HG02759 (cell line): ENCODE data around the gene FBXL15.
"Not testable (repeated sequence)": the region's sequence is repeated elsewhere in the genome, so short reads cannot be mapped to it uniquely, and the experiment has no call there.

Experiments used
- ATAC-seq: cut with Tn5 transposase; IDR thresholded peaks from one replicate; pipeline ENCODE4 v1.9.1; 2021; ENCODE audit warnings: mild to moderate bottlenecking, moderate library complexity; ENCODE audit not compliant: unreplicated experiment

The FBXL15 gene

DNA sequence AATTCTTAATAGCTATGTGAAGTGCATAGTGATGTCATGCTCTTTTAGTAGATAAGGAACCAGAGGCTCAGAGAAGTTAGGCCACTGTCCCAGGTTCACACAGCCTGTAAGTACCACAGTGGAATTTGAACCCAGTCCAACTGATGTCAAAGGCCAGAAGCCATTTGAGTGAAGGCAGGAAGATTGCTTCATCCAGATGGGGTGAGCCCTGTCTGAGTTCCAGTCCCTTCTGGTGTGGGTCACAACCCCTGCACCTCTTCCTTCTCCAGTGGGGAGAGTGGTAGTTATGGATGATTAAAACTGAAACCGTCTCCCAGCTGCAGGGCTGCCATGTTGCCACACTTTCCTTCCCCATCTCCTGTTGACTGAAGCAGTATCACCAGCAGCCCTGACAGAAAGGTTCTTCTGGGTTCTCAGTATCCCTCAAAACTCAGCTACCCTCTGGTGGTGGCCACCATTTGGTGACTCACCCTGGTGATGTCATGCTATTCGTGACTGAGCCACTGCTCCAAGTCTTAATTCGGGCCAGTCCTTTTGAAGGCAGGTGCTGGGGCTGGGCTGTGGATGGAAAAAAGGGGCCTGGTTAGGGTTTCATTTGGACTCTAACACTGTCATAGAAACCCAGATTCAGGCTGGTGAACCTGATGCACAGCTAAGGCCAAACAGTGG is 32.2 kb downstream of the FBXL15 start:
- no peak for ATAC-seq

DNA sequence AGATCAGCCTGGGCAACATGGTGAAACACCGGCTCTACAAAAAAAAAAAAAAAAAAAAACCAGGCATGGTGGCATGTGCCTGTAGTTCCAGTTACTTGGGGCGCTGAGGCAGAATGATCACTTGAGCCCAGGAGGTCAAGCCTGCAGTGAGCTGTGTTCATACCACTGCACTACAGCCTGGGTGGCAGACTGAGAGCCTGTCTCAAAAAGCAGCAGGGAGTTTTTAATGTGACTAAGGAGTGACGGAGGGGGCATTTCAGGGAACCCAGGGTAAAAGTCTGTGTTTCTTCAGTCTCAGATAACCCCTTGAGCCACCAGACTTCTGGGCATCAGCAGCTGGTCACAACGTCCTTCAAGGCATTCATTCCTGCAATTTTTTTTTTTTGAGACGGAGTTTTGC is 32.9 kb downstream of the FBXL15 start:
- no peak for ATAC-seq

DNA sequence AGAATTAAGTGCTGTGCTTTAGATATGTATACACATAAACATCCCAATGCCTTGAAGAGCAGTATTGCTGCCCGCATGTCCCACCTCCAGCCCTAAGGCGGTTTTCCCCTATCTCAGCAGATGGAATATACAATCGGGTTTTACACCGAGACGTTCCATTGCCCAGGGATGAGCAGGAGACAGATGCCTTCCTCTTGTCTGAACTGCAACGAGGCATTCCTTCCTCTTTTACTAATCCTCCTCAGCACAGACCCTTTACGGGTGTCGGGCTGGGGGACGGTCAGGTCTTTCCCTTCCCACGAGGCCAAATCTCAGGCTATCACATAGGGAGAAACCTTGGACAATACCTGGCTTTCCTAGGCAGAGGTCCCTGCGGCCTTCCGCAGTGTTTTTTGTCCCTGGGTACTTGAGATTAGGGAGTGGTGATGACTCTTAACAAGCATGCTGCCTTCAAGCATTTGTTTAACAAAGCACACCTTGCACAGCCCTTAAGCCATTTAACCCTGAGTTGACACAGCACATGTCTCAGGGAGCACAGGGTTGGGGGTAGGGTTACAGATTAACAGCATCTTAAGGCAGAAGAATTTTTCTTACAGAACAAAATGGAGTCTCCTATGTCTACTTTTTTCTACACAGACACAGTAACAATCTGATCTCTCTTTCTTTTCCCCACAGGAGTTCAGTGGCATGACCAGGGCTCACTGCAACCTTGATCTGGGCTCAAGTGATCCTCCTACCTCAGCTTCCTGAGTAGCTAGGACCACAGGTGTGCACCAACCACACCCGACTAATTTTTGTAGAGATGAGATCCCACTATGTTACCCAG is 34.2 kb downstream of the FBXL15 start:
- not testable (repeated sequence) for ATAC-seq

DNA sequence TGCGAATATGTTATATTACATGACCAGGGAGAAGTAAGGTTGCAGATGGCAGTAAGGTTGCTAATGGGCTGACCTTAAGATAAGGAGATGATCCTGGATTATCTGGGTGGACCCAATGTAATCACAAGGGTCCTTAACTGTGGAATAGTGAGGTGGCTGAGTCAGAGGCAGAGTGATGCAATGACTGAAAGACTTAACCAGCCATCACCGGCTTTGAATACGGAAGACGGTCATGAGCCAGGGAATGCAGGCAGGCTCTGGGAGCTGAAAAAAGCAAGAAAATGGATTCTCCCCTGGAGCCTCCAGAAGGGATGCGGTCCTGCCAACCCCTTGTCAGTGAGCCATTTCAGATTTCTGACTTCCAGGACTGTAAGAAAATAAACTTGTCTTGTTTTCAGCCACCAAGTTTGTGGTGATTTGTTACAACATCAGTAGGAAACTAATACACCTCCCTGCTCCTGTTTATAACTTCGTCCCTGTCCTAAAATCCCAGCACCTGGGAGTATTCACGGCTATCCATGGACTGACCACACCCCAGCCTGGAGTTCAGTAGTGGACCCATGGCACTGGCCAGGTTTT is 35.3 kb downstream of the FBXL15 start:
- no peak for ATAC-seq

DNA sequence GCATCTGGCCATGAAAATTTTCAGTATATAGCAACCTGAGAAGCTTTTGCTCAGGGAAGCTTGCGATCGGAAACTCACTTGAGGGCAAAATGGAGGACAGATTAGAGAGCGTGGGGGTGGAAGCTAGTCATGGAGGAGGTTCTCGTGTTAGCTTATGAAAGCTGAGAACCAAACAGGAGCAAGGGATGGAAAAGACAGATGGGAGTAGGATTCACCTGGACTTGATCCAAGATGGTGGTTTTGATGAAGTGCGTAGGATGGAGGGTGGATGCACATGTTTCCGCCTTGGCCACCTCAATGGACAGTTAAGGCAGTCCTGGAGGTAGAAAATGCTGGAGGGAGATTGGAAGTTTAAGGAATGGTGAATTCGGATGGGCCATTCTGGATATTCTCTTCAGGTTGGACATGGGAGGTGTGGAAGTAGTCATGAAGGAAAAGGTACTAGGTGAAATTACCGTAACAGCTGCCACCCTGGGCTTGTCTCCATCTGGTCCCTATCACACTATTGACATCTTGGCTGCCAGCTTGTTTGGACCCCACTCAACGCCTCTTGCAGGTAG is 37.0 kb downstream of the FBXL15 start:
- ATAC-seq = no peak

DNA sequence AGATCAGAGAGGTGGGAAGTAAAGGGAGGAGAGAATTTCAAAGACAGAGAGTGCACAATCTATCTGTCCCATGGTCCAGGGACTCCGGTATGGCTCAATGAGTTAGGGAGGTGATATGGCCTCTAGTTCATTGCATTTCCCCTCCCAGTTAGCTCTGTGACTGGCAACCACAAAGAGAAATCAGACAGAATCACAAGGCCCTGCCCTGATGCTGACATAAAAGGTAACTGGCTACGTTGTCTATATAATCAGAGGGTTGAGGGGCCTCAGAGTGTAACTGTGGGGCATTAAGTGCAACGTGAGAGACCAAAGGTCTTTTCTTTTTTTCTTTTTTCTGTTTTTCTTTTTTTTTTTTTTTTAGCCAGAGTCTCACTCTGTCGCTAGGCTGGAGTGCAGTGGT is 38.0 kb downstream of the FBXL15 start:
- ATAC-seq = no peak

DNA sequence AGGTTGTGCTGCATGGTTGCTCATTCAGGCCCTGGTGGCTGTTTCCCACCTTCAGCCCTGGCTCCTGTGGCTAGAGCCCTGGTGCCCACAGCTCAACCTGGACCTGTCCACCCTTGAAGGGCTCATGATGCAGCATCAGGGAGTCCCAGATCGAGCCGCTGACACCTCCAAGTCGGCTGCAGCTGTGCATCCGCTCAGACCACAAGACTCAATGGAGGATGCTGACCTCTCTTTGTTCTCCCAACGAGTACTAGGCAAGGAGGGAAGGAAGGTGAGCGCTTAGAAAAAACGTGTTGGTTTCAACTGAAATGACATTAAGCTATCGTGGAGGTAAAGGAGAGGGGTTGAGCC is 40.2 kb downstream of the FBXL15 start:
- ATAC-seq = peak; percentile 23

DNA sequence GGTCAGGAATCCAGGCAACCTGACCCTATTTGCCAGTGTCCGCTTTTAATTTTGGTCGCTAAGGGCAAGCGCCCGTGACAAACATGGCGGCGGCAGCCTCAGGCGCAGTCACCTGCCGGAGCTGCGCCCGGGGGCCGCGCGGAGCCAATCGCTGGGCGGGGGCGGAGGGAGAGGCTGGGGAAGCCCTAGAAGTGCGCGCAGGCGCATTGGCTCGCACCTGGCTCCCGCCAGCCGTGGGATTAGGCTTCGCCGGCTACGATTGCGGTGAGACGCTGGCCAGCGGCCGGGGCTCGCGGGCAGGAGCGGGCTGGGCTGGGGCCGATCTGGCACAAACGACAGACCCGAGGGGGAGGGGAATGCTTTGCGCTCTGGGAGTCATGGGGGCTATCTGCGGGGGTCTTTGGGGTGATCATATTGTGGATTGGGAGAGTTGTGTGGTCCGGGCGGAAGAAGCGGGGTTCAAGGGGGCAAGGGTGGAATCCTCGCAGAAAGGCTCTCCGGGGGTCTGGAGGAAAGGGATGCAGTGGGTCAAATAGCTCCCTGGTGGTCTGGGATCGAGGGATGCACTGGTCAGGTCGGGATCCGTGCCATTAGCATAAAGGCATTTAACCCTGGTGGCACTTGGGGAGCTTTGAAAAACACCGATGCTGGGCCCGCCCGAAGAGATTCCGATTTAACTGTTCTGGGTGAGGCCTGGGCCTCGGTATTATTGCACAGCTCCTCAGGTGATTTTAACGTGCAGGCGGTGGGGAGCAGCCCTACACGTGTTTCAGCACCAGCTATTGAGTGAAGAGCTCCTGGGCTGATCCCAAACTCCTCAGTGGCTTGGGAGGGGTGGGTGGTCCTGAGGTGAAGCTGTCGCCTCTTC is 40.8 kb downstream of the FBXL15 start:
- peak; percentile 95 for ATAC-seq

DNA sequence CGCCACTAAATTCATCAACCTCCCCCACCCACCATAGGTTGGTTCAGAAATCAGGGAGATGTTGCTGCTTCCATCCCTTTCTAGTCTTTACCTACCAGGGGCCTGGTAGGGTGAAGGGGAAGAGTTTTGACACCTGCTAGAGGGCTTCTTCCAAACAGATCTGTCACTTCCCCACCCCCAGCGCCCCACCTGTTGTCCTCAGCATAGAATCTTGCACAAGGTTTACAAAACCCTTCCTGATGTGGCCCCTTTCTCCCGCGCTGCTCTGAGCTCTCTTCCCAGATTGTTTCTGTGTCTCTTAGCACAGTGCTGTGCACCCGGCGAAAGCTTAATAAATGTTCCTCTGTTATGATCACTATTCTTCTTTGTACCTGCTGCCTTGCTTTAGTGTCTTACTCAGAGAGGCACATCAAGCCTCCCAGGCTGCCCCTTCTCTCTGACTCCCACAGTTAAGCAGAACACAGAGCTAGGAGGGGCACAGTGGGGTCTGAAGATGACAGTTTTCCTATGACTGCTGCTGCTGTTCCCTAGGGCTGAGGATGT is 41.9 kb downstream of the FBXL15 start:
- ATAC-seq = no peak

DNA sequence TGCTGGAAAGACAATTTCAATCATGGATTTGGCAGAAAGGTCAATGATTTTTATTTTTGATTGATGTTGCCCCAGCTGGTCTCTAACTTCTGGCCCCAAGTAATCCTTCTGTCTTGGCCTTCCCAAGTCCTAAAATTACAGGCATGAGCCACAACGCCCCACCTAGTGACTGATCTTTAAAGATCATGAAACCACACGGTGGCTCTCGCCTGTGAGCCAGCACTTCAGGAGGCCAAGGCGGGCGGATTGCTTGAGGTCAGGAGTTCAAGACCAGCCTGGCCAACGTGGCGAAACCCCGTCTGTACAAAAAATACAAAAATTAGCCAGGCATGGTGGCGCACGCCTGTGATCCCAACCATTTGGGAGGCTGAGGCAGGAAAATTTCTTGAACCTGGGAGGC is 43.3 kb downstream of the FBXL15 start:
- no peak for ATAC-seq

DNA sequence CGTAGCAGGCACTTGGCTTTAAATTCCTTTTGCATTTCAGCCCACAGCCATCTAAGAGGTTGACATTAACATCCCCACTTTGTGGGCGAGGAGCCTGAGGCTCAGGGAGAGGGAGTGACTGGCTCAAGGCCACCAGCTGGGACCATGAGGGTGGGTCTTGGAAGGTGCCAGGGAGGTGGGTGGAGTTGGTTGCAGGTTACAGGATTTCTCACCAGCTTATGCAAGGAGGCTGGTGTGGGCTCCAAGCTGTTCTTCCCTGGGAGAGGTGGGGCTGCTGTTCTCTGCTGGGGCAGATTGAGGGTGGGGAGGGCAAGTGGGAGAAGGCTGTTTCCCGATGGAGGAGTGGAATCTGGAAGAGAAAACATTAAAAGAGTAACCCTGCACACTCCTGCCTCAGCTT is 44.8 kb downstream of the FBXL15 start:
- ATAC-seq = no peak

DNA sequence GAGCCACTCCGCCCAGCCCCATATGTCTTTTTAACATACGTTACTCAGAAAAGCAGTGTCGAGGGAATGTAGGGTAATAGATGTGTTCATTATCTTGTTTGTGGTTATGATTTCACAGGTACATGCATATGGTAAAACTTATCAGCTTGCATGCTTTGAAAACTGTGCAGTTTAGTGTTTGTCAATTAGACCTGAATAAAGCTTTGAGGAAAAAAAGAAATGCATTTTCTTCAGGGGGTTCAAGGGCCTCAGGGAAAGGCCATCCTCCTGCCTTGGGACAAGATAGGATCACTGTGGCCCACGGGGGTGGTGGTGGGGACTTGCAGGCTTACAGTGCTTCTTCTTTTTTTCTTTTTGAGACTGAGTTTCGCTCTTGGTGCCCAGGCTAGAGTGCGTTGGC is 46.7 kb downstream of the FBXL15 start:
- no peak for ATAC-seq

DNA sequence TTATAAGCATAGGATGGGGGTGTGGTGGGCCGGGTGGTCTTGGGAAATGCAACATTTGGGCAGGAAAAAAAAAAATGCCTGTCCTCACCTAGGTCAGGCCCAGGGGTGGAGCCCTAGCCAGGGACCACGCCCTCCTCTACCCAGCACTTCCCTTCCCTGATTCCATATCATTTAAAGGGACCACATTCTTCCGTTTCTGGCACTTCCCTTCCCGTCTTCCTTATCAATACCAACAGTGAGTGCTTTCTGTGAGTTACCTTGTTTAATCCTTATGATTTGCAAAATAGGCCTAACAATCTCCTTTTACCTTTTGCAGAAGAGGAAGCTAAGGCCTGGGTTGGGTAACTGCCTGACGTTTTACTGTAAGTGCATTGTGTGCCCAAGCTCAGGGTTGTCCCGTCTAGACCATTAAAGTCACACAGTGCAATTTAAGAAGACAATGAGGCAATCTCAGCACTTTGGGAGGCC is 47.4 kb downstream of the FBXL15 start:
- no peak for ATAC-seq

DNA sequence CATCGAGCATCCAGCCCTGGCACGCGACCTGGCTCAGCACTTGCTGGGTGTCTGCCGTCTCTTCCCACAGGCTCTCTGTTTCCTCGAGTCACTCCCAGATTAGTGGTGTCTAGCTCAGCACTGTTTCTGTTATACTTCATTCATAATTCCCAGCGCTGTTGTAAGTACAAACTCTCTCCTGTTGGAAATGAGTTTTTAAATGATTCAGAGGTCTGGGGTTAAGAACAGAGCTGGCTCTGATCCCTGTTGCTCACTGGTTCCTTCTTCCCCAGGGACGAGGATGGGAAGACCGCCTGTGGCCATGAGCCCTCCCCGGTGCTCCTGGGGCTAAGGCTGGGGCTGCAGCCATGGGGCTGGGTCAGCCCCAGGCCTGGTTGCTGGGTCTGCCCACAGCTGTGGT is 48.0 kb downstream of the FBXL15 start:
- no peak for ATAC-seq

DNA sequence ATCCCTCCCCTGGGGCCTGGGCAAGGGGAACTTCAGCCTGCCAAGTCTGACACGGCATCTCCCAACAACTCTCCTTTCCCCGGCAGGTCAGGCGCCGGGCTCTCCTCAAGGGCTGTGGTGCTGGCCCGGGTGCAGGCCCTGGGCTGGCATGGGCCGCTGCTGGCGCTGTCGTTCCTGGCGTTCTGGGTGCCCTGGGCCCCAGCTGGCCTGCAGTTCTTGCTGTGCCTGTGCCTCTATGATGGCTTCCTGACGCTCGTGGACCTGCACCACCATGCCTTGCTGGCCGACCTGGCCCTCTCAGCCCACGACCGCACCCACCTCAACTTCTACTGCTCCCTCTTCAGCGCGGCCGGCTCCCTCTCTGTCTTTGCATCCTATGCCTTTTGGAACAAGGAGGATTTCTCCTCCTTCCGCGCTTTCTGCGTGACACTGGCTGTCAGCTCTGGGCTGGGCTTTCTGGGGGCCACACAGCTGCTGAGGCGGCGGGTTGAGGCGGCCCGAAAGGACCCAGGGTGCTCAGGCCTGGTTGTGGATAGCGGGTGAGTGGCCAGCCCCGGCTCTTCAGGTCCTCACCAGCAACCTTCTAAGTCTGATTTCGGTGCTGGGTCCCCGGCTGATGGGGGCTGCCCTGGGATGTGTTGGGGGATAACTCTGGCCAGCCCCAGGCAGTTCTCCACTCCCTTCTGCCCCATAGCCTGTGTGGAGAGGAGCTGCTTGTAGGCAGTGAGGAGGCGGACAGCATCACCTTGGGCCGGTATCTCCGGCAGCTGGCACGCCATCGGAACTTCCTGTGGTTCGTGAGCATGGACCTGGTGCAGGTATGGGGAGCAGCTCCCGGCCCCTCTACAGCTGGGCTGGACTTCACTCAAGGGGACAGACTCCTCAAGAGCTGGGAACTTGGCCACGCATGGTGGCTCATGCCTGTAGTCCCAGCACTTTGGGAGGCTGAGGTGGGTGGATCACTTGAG is 50.2 kb downstream of the FBXL15 start:
- ATAC-seq = no peak
